HEK293 (cell line): Measurements from ENCODE around the gene COG3.

Experiments used
- CTCF ChIA-PET: fragments of 350-600 bp; formaldehyde crosslinking; extraction: SDS; loops from one replicate; lab custom pipeline; 2021; ENCODE audit warnings: antibody characterized with exemption; lab: Yijun Ruan, JAX
- POLR2A ChIA-PET: fragments of 300-600 bp; formaldehyde crosslinking; extraction: SDS; loops from one replicate; lab custom pipeline; 2020; ENCODE audit warnings: antibody characterized with exemption, inconsistent platforms; lab: Yijun Ruan, JAX
- H3K27ac ChIP-seq: fragments of 200-500 bp; sonication (Bioruptor generic); 2 replicates; pipeline ENCODE4 v1.5.1; 2014; ENCODE audit warnings: low read depth, low read length, control low read depth, inconsistent platforms; ENCODE audit errors: extremely low read depth
- H3K36me3 ChIP-seq, 2 experiments: fragments of 200-500 bp in 1 of 2; sonication (Bioruptor generic) in 1 of 2; 1 replicate in 1 of 2; 2 replicates in 1 of 2; pipeline ENCODE4 v1.5.1; 2014 to 2017; ENCODE audit warnings: inconsistent platforms in 2 of 2, low read length in 2 of 2; ENCODE audit not compliant: control insufficient read depth in 2 of 2, insufficient read depth in 1 of 2
- H3K4me1 ChIP-seq: fragments of 200-500 bp; sonication (Bioruptor generic); 2 replicates; pipeline ENCODE4 v1.5.1; 2014; ENCODE audit warnings: mild to moderate bottlenecking, low read length, inconsistent platforms; ENCODE audit not compliant: control insufficient read depth, insufficient read depth
- H3K4me3 ChIP-seq: 2 replicates; pipeline ENCODE4 v1.5.1; 2011; ENCODE audit warnings: low read depth, mild to moderate bottlenecking, control low read depth, low read length, moderate library complexity
- H3K9me3 ChIP-seq: fragments of 200-500 bp; sonication (Bioruptor generic); 2 replicates; pipeline ENCODE4 v1.5.1; 2014; ENCODE audit warnings: low read depth, low read length, inconsistent platforms; ENCODE audit not compliant: control insufficient read depth, insufficient read depth
- BCL11B ChIP-seq: fragments of 450-650 bp; formaldehyde crosslinking; IDR thresholded peaks from 2 replicates; pipeline ENCODE4 v1.5.1; 2016; ENCODE audit warnings: low read depth, missing biosample characterization, missing genetic modification characterization
- GFI1B ChIP-seq: fragments of 450-650 bp; formaldehyde crosslinking; IDR thresholded peaks from 2 replicates; pipeline ENCODE4 v1.5.1; 2016; ENCODE audit warnings: missing biosample characterization, missing genetic modification characterization
- SALL2 ChIP-seq: fragments of 450-650 bp; formaldehyde crosslinking; IDR thresholded peaks from 2 replicates; pipeline ENCODE4 v1.5.0; 2017; ENCODE audit warnings: missing biosample characterization, mild to moderate bottlenecking, missing genetic modification characterization, borderline replicate concordance
- SETDB1 ChIP-seq: IDR thresholded peaks from one replicate; pipeline ENCODE4 v1.6.1; 2017; ENCODE audit warnings: mild to moderate bottlenecking, low read length, moderate library complexity, mixed read lengths; ENCODE audit not compliant: insufficient read length
- ZBTB48 ChIP-seq: fragments of 450-650 bp; formaldehyde crosslinking; IDR thresholded peaks from 2 replicates; pipeline ENCODE4 v1.5.1; 2016; ENCODE audit warnings: missing biosample characterization, missing genetic modification characterization
- ZNF24 ChIP-seq: fragments of 450-650 bp; formaldehyde crosslinking; IDR thresholded peaks from 2 replicates; pipeline ENCODE4 v1.5.1; 2016; ENCODE audit warnings: missing biosample characterization, missing genetic modification characterization
- ZNF48 ChIP-seq: fragments of 450-650 bp; formaldehyde crosslinking; IDR thresholded peaks from 2 replicates; pipeline ENCODE4 v1.5.1; 2016; ENCODE audit warnings: missing biosample characterization, missing genetic modification characterization
- ZNF548 ChIP-seq: fragments of 450-650 bp; formaldehyde crosslinking; IDR thresholded peaks from 2 replicates; pipeline ENCODE4 v1.5.1; 2016; ENCODE audit warnings: missing biosample characterization, missing genetic modification characterization
- ZNF549 ChIP-seq: fragments of 450-650 bp; IDR thresholded peaks from 2 replicates; pipeline ENCODE4 v1.5.1; 2018; ENCODE audit warnings: missing biosample characterization, missing genetic modification characterization, mild to moderate bottlenecking, inconsistent platforms, moderate library complexity
- ZNF555 ChIP-seq: fragments of 450-650 bp; formaldehyde crosslinking; conservative IDR thresholded peaks from 2 replicates; pipeline ENCODE4 v1.5.1; 2017; ENCODE audit warnings: missing biosample characterization, mild to moderate bottlenecking, missing genetic modification characterization, inconsistent platforms
- ZNF629 ChIP-seq: fragments of 450-650 bp; formaldehyde crosslinking; IDR thresholded peaks from 2 replicates; pipeline ENCODE4 v1.5.1; 2017; ENCODE audit warnings: missing biosample characterization, missing genetic modification characterization
- ZNF654 ChIP-seq: fragments of 450-650 bp; formaldehyde crosslinking; IDR thresholded peaks from 2 replicates; pipeline ENCODE4 v1.5.1; 2016; ENCODE audit warnings: low read depth, missing biosample characterization, missing genetic modification characterization
- ZNF670 ChIP-seq: fragments of 450-650 bp; formaldehyde crosslinking; IDR thresholded peaks from 2 replicates; pipeline ENCODE4 v1.5.1; 2016; ENCODE audit warnings: missing biosample characterization, missing genetic modification characterization, low read depth
- ZNF776 ChIP-seq: fragments of 450-650 bp; formaldehyde crosslinking; IDR thresholded peaks from 2 replicates; pipeline ENCODE4 v1.5.0; 2017; ENCODE audit warnings: missing biosample characterization, missing genetic modification characterization, borderline replicate concordance
- ZXDB ChIP-seq: fragments of 450-650 bp; formaldehyde crosslinking; IDR thresholded peaks from 2 replicates; pipeline ENCODE4 v1.5.1; 2016; ENCODE audit warnings: missing biosample characterization, missing genetic modification characterization
- TF ChIP-seq, protein P1 (sequence below): fragments of 450-650 bp; formaldehyde crosslinking; IDR thresholded peaks from 2 replicates; pipeline ENCODE4 v1.5.1; 2016; ENCODE audit warnings: missing biosample characterization, missing genetic modification characterization
- TF ChIP-seq, protein P2 (sequence below): fragments of 450-650 bp; formaldehyde crosslinking; IDR thresholded peaks from 2 replicates; pipeline ENCODE4 v1.5.1; 2016; ENCODE audit warnings: missing biosample characterization, missing genetic modification characterization, borderline replicate concordance
- TF ChIP-seq, protein P3 (sequence below): fragments of 450-650 bp; formaldehyde crosslinking; IDR thresholded peaks from 2 replicates; pipeline ENCODE4 v1.5.1; 2017; ENCODE audit warnings: missing biosample characterization, missing genetic modification characterization
- TF ChIP-seq, protein P4 (sequence below): fragments of 450-650 bp; formaldehyde crosslinking; IDR thresholded peaks from 2 replicates; pipeline ENCODE4 v1.5.1; 2016; ENCODE audit warnings: missing biosample characterization, missing genetic modification characterization
- TF ChIP-seq, protein P5 (sequence below): fragments of 450-650 bp; formaldehyde crosslinking; IDR thresholded peaks from 2 replicates; pipeline ENCODE4 v1.5.1; 2016; ENCODE audit warnings: missing biosample characterization, missing genetic modification characterization, borderline replicate concordance
- TF ChIP-seq, protein P6 (sequence below): fragments of 450-650 bp; formaldehyde crosslinking; IDR thresholded peaks from 2 replicates; pipeline ENCODE4 v1.5.1; 2017; ENCODE audit warnings: missing biosample characterization, missing genetic modification characterization

COG3 gene

DNA sequence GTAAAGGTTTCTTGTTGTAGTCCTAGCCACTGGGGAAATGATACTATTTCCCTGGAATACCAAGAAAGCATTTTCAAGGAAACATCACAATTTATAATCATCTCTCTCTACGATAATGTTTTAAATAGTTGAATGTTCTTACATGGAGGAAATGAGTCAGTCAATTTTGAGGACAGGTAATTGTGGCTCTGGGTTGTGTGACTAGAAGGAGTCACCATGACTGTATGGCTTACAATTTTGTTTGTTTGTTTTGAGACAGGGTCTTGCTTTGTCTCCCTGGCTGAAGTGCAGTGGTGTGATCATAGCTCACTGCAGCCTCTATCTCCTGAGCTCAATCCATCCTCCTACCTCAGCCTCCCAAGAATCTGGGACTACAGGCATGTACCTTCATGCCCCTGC, 47.4 kb downstream of the COG3 start (continued):
- no peak for TF ChIP-seq ZNF48 (tag by site-specific recombination)
- no peak for TF ChIP-seq SALL2 (tag by site-specific recombination)
- TF ChIP-seq, protein P1, sequence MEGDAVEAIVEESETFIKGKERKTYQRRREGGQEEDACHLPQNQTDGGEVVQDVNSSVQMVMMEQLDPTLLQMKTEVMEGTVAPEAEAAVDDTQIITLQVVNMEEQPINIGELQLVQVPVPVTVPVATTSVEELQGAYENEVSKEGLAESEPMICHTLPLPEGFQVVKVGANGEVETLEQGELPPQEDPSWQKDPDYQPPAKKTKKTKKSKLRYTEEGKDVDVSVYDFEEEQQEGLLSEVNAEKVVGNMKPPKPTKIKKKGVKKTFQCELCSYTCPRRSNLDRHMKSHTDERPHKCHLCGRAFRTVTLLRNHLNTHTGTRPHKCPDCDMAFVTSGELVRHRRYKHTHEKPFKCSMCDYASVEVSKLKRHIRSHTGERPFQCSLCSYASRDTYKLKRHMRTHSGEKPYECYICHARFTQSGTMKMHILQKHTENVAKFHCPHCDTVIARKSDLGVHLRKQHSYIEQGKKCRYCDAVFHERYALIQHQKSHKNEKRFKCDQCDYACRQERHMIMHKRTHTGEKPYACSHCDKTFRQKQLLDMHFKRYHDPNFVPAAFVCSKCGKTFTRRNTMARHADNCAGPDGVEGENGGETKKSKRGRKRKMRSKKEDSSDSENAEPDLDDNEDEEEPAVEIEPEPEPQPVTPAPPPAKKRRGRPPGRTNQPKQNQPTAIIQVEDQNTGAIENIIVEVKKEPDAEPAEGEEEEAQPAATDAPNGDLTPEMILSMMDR (tag by site-specific recombination), result no peak

DNA sequence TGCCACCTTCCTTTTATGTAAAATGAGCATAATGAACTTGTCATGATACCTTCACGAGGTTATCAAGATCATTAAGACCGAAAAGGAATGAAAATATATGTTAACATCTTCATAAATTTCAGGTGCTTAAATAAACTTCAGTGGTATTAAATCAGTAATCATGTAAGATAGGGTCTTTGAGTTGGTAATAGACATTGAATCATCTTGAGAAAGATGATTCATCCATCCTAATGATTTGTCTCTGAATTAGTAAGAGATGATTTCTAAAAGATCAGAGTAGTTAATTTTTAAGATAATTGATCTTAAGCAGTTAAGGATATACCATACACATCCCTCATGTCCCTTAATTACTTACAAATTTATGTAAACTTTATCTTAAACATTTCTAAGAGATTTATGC, 52.0 kb downstream of the COG3 start:
- POLR2A ChIA-PET, result no interaction called here
- H3K4me1 ChIP-seq, result no peaks in the 10 kb centered on the region
- H3K4me3 ChIP-seq, result no peak overlapping the region
- no peaks in the 10 kb centered on the region for H3K9me3 ChIP-seq
- no peak for TF ChIP-seq ZXDB
- no peak for TF ChIP-seq ZBTB48 (tag by site-specific recombination)
- TF ChIP-seq ZNF654 (tag by site-specific recombination), result no peak
- TF ChIP-seq BCL11B (tag by site-specific recombination), result no peak
- no peak for TF ChIP-seq ZNF548 (tag by site-specific recombination)
- no peak for TF ChIP-seq ZNF670 (tag by site-specific recombination)
- TF ChIP-seq, protein P2, sequence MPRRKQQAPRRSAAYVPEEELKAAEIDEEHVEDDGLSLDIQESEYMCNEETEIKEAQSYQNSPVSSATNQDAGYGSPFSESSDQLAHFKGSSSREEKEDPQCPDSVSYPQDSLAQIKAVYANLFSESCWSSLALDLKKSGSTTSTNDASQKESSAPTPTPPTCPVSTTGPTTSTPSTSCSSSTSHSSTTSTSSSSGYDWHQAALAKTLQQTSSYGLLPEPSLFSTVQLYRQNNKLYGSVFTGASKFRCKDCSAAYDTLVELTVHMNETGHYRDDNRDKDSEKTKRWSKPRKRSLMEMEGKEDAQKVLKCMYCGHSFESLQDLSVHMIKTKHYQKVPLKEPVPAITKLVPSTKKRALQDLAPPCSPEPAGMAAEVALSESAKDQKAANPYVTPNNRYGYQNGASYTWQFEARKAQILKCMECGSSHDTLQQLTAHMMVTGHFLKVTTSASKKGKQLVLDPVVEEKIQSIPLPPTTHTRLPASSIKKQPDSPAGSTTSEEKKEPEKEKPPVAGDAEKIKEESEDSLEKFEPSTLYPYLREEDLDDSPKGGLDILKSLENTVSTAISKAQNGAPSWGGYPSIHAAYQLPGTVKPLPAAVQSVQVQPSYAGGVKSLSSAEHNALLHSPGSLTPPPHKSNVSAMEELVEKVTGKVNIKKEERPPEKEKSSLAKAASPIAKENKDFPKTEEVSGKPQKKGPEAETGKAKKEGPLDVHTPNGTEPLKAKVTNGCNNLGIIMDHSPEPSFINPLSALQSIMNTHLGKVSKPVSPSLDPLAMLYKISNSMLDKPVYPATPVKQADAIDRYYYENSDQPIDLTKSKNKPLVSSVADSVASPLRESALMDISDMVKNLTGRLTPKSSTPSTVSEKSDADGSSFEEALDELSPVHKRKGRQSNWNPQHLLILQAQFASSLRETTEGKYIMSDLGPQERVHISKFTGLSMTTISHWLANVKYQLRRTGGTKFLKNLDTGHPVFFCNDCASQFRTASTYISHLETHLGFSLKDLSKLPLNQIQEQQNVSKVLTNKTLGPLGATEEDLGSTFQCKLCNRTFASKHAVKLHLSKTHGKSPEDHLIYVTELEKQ (tag by site-specific recombination), result no peak
- TF ChIP-seq, protein P3, sequence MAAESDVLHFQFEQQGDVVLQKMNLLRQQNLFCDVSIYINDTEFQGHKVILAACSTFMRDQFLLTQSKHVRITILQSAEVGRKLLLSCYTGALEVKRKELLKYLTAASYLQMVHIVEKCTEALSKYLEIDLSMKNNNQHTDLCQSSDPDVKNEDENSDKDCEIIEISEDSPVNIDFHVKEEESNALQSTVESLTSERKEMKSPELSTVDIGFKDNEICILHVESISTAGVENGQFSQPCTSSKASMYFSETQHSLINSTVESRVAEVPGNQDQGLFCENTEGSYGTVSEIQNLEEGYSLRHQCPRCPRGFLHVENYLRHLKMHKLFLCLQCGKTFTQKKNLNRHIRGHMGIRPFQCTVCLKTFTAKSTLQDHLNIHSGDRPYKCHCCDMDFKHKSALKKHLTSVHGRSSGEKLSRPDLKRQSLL (tag by site-specific recombination), result no peak
- no peak for TF ChIP-seq ZNF555
- TF ChIP-seq, protein P4, sequence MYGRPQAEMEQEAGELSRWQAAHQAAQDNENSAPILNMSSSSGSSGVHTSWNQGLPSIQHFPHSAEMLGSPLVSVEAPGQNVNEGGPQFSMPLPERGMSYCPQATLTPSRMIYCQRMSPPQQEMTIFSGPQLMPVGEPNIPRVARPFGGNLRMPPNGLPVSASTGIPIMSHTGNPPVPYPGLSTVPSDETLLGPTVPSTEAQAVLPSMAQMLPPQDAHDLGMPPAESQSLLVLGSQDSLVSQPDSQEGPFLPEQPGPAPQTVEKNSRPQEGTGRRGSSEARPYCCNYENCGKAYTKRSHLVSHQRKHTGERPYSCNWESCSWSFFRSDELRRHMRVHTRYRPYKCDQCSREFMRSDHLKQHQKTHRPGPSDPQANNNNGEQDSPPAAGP (tag by site-specific recombination), result no peak
- TF ChIP-seq, protein P5, sequence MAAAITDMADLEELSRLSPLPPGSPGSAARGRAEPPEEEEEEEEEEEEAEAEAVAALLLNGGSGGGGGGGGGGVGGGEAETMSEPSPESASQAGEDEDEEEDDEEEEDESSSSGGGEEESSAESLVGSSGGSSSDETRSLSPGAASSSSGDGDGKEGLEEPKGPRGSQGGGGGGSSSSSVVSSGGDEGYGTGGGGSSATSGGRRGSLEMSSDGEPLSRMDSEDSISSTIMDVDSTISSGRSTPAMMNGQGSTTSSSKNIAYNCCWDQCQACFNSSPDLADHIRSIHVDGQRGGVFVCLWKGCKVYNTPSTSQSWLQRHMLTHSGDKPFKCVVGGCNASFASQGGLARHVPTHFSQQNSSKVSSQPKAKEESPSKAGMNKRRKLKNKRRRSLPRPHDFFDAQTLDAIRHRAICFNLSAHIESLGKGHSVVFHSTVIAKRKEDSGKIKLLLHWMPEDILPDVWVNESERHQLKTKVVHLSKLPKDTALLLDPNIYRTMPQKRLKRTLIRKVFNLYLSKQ (tag by site-specific recombination), result no peak
- TF ChIP-seq ZNF776 (tag by site-specific recombination), result no peak
- no peak for TF ChIP-seq GFI1B (tag by site-specific recombination)
- TF ChIP-seq ZNF629 (tag by site-specific recombination), result no peak
- TF ChIP-seq ZNF549 (tag by site-specific recombination), result no peak
- TF ChIP-seq, protein P6, sequence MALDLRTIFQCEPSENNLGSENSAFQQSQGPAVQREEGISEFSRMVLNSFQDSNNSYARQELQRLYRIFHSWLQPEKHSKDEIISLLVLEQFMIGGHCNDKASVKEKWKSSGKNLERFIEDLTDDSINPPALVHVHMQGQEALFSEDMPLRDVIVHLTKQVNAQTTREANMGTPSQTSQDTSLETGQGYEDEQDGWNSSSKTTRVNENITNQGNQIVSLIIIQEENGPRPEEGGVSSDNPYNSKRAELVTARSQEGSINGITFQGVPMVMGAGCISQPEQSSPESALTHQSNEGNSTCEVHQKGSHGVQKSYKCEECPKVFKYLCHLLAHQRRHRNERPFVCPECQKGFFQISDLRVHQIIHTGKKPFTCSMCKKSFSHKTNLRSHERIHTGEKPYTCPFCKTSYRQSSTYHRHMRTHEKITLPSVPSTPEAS (tag by site-specific recombination), result no peak
- TF ChIP-seq SETDB1, result no peak
- no peak for TF ChIP-seq ZNF24
- no peak overlapping the region for H3K27ac ChIP-seq
- peaks cover 25 to 56% of the 10 kb centered on the region in 2 experiments for H3K36me3 ChIP-seq
- CTCF ChIA-PET, result interaction anchor here (1.3 kb wide), 1 partner anchor 106 kb away, joined by 3 read pairs; no protein-coding TSS in a partner anchor
